CD4-positive, CD25-positive, alpha-beta regulatory T cell (primary cell): Measurements from ENCODE around the gene UBA3. TPM values are rescaled to one million over a fixed set of nuclear protein-coding genes. Genes with fewer than 3 reads are reported as not detected.

Experiments used
- ATAC-seq, 2 donors: fragments of 150-1000 bp; cut with Tn5 transposase; one replicate each; pipeline ENCODE4 v1.10.0; 2021; ENCODE audit warnings: low read depth in 2 of 2, moderate number of reproducible peaks in 2 of 2, moderate library complexity in 1 of 2
- DNase-seq, 3 donors: peaks; one replicate each; pipeline versions ENCODE4 v3.0.0 to v3.0.0-alpha.2; 2012 to 2022; ENCODE audit warnings: mixed read lengths in 1 of 3
- H3K27ac ChIP-seq: one replicate; pipeline ENCODE4 v1.7.0; 2013; ENCODE audit warnings: mild to moderate bottlenecking, low read length; ENCODE audit not compliant: insufficient read depth, poor library complexity, severe bottlenecking
- H3K27me3 ChIP-seq: one replicate; pipeline ENCODE4 v1.7.0; 2013; ENCODE audit warnings: low read length; ENCODE audit not compliant: control insufficient read depth, insufficient read depth
- H3K36me3 ChIP-seq: one replicate; pipeline ENCODE4 v1.7.0; 2013; ENCODE audit warnings: mild to moderate bottlenecking, low read length, moderate library complexity; ENCODE audit not compliant: control insufficient read depth, insufficient read depth
- H3K4me1 ChIP-seq: 2 replicates; pipeline ENCODE4 v1.7.0; 2013; ENCODE audit warnings: mild to moderate bottlenecking, low read length; ENCODE audit not compliant: insufficient read depth, control insufficient read depth, poor library complexity, severe bottlenecking
- H3K4me3 ChIP-seq: one replicate; pipeline ENCODE4 v1.7.0; 2013; ENCODE audit warnings: low read depth, mild to moderate bottlenecking, low read length, moderate library complexity
- H3K9me3 ChIP-seq, 2 experiments: 1 replicate in 1 of 2; 2 replicates in 1 of 2; pipeline ENCODE4 v1.7.0; 2013; ENCODE audit warnings: low read length in 2 of 2, mild to moderate bottlenecking in 1 of 2, moderate library complexity in 1 of 2; ENCODE audit not compliant: control insufficient read depth in 2 of 2
- H3K27ac Mint-ChIP-seq, 3 donors: one replicate each; pipeline ENCODE4 v1.8.0; 2020 to 2022; ENCODE audit warnings: mild to moderate bottlenecking in 3 of 3, mixed read lengths in 3 of 3, moderate library complexity in 2 of 3
- H3K27me3 Mint-ChIP-seq: one replicate; pipeline ENCODE4 v1.8.0; 2022; ENCODE audit warnings: mild to moderate bottlenecking, mixed read lengths
- H3K36me3 Mint-ChIP-seq: one replicate; pipeline ENCODE4 v1.8.0; 2020; ENCODE audit warnings: mixed read lengths
- H3K4me1 Mint-ChIP-seq, 4 donors: one replicate each; pipeline ENCODE4 v1.8.0; 2020 to 2022; ENCODE audit warnings: mixed read lengths in 4 of 4, mild to moderate bottlenecking in 1 of 4
- H3K4me3 Mint-ChIP-seq, 4 donors: one replicate each; pipeline ENCODE4 v1.8.0; 2020 to 2022; ENCODE audit warnings: mild to moderate bottlenecking in 4 of 4, mixed read lengths in 4 of 4, moderate library complexity in 3 of 4
- H3K9me3 Mint-ChIP-seq, 7 donors: one replicate each; pipeline ENCODE4 v1.8.0; 2020 to 2022; ENCODE audit warnings: mixed read lengths in 7 of 7, mild to moderate bottlenecking in 3 of 7, moderate library complexity in 2 of 7
- polyA plus RNA-seq, 4 donors: library from polyadenylated mRNA; unstranded; fragments of 300-500 nt; fragmentation: Illumina TruSeq; gene quantifications; one replicate each; pipeline ENCODE4 v1.2.3, GENCODE V29; 2021
- total RNA-seq: library from RNA; stranded (reverse); gene quantifications from one replicate; pipeline ENCODE4 v1.2.3, GENCODE V29; 2022

Gene UBA3
- total and polyA plus RNA-seq, 5 donors from 2014 or later: 51.9 to 75.5 (median 62.9) TPM

- Histone ChIP-seq H3K27ac (no peak overlapping the region), H3K36me3 (peaks cover 45% of the 10 kb centered on the region), H3K4me1 (peaks cover 13% of the 10 kb centered on the region), H3K27me3 (no peaks in the 10 kb centered on the region), H3K9me3 (no peaks in the 10 kb centered on the region), H3K4me3 (no peak overlapping the region)
- no peaks in the 10 kb centered on the region for H3K9me3 Mint-ChIP-seq
- DNase-seq (no peak), ATAC-seq (no peak)
- H3K36me3 Mint-ChIP-seq: peaks cover 27% of the 10 kb centered on the region
- no peaks in the 10 kb centered on the region for H3K27me3 Mint-ChIP-seq
- H3K27ac Mint-ChIP-seq: peak overlapping the region in 1 of 3 donors; percentile 67
- peaks cover 18 to 42% (median 26%) of the 10 kb centered on the region in 4 donors for H3K4me1 Mint-ChIP-seq
- peak overlapping the region in 1 of 4 donors; percentile 84 for H3K4me3 Mint-ChIP-seq
Observed at GRCh38 chr3:69008980-69009379, 71.2 kb downstream of the UBA3 start.

GRCh38 chr3:69005791-69006482, 74.2 kb downstream of the UBA3 start:
- Mint-ChIP-seq H3K4me3 (no peak overlapping the region), H3K36me3 (peaks cover 47% of the 10 kb centered on the region), H3K27me3 (no peaks in the 10 kb centered on the region), H3K9me3 (no peaks in the 10 kb centered on the region), H3K4me1 (peaks cover 7 to 27% (median 14%) of the 10 kb centered on the region in 4 donors), H3K27ac (no peak overlapping the region)
- Histone ChIP-seq H3K36me3 (peaks cover 63% of the 10 kb centered on the region), H3K27ac (no peak overlapping the region), H3K27me3 (no peaks in the 10 kb centered on the region), H3K4me1 (no peaks in the 10 kb centered on the region), H3K9me3 (no peaks in the 10 kb centered on the region), H3K4me3 (no peak overlapping the region)
- ATAC-seq (no peak), DNase-seq (no peak)

- H3K4me3 ChIP-seq: no peak overlapping the region
- no peaks in the 10 kb centered on the region for H3K27me3 ChIP-seq
- no peaks in the 10 kb centered on the region for H3K9me3 Mint-ChIP-seq
- H3K4me1 Mint-ChIP-seq: peaks cover 2 to 23% (median 12%) of the 10 kb centered on the region in 4 donors
- H3K4me1 ChIP-seq: no peaks in the 10 kb centered on the region
- DNase-seq (no peak), ATAC-seq (no peak)
- H3K27ac ChIP-seq: no peak overlapping the region
- H3K36me3 Mint-ChIP-seq: peaks cover 47% of the 10 kb centered on the region
- H3K36me3 ChIP-seq: peaks cover 68% of the 10 kb centered on the region
- H3K4me3 Mint-ChIP-seq: no peak overlapping the region
- no peaks in the 10 kb centered on the region for H3K9me3 ChIP-seq
- no peaks in the 10 kb centered on the region for H3K27me3 Mint-ChIP-seq
- peak overlapping the region in 1 of 3 donors; percentile 24 for H3K27ac Mint-ChIP-seq
Observed at GRCh38 chr3:69005071-69005790, 74.9 kb downstream of the UBA3 start.

Other genes starting within 250 kb of the UBA3 start
- not detected for gene TAFA4, start 147.8 kb downstream of the UBA3 start, total RNA-seq
- gene TAFA4, start 147.8 kb downstream of the UBA3 start, polyA plus RNA-seq: not detected
- gene EOGT, start 66.7 kb downstream of the UBA3 start, total RNA-seq: 25.7 TPM
- 10 to 100 TPM; 15.8 to 23.0 (median 18.7) TPM for gene EOGT, start 66.7 kb downstream of the UBA3 start, polyA plus RNA-seq
- gene TMF1, start 28.0 kb downstream of the UBA3 start, total RNA-seq: 71.3 TPM
- 10 to 100 TPM; 32.9 to 43.5 (median 35.2) TPM for gene TMF1, start 28.0 kb downstream of the UBA3 start, polyA plus RNA-seq
- 117 TPM for gene ARL6IP5, start 4.6 kb upstream of the UBA3 start, total RNA-seq
- 100 to 1,000 TPM; 527 to 578 (median 534) TPM for gene ARL6IP5, start 4.6 kb upstream of the UBA3 start, polyA plus RNA-seq
- not detected for gene LMOD3, start 42.2 kb upstream of the UBA3 start, total RNA-seq
- gene LMOD3, start 42.2 kb upstream of the UBA3 start, polyA plus RNA-seq: under 1 TPM; 0.03 to 0.16 (median 0.06) TPM